NCI-H524 treated with DMSO at 0.1 percent for 48 hours (cell line): ENCODE measurements around the gene LIN7C.
A peak's percentile ranks its signal among the peaks of the same experiment; 100 is the strongest.

Experiments
- DNase-seq: peaks from one replicate; lab custom pipeline; 2025; lab: John Stamatoyannopoulos, UW

The LIN7C gene

GRCh38 chr11:27507557-27508322, 1.2 kb upstream of the LIN7C start:
- no peak for DNase-seq

- no peak for DNase-seq
Observed at GRCh38 chr11:27505781-27506180, 788 bp downstream of the LIN7C start.

DNA sequence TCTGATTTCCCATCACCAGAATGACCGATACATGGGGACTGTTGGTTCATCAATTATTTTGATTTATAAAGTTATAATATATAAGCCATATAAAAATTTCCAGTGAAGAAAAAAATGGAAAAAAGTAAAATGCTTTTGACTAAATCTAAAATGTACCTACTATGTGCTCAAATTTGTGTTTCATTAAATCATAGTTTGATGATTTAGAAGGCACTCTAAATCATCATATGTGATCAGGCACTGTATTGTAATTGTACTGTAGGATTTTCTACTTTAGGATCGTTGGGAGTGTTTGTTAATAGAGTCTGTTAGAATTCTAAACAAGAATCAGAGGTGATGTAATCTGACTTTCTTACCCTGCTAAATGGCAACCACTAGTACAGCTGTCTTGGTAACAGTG, 2.4 kb downstream of the LIN7C start:
- DNase-seq = no peak

- no peak for DNase-seq
Observed at GRCh38 chr11:27501100-27501499, 5.5 kb downstream of the LIN7C start.

GRCh38 chr11:27497911-27498310, 8.7 kb downstream of the LIN7C start:
- DNase-seq = no peak

DNA sequence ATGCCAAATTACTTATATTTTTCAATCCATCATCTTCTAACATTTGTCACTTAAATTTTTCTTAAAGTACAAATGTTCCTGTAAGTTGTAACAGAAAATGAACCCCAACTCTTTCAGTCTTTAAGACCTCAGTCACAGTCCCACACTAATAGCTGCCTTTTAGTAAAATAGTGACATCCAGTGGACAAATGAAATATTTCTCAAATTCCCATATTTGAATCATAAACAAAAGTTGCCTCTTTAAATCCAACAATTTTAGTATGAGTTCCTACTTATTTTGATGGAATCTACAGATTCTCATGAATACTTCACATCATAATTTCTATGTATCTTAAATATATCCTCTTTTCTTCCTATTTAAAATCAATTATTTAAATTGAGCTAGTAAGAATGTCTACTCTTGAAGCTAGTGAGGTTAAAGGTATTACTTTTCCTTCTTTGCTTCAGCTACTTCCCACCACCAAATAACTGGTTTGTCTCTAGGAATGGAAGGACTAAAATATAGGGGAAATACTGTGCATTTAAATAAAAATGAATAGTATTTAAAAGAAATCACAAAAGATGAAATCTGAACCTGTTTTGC, 9.2 kb downstream of the LIN7C start:
- no peak for DNase-seq

DNA sequence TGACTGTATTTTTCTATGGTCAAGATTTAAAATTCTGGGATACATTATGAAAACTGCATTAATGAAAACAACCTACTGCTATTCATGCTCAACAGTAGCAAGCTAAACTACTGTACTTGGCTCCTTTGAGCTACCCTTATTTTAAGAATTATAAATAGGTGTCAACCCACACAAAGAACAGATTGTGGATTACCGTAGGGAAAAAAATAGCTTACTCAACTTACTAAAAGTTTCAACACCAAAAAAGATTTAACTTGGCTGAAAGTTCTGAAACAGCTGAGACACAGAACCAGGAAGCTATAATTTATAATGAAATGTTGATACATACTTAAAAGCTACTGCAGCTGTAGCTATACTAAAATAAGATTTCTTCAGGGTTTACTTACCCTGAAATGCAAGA, 10.1 kb downstream of the LIN7C start:
- no peak for DNase-seq

- DNase-seq = no peak
Observed at GRCh38 chr11:27495710-27496300, 10.8 kb downstream of the LIN7C start.

DNA sequence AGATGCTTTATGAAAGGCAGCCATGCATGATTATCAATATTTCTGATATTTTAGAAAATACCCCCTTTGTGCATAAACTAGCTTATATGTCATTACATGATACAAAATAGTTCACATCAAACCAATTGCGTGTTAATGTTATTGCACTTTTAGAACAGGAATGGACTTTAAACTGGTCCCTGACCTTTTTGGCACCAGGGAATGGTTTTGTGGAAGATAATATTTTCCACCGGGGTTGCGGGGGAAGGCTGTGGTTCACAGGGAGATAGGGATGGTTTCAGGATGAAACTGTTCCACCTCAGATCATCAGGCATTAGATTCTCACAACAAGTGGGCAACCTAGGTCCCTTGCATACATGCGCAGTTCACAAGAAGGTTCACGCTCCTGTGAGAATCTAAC, 17.5 kb downstream of the LIN7C start:
- DNase-seq = no peak

GRCh38 chr11:27487706-27488105, 18.9 kb downstream of the LIN7C start:
- no peak for DNase-seq

GRCh38 chr11:27485930-27486773, 20.4 kb downstream of the LIN7C start:
- no peak for DNase-seq

DNA sequence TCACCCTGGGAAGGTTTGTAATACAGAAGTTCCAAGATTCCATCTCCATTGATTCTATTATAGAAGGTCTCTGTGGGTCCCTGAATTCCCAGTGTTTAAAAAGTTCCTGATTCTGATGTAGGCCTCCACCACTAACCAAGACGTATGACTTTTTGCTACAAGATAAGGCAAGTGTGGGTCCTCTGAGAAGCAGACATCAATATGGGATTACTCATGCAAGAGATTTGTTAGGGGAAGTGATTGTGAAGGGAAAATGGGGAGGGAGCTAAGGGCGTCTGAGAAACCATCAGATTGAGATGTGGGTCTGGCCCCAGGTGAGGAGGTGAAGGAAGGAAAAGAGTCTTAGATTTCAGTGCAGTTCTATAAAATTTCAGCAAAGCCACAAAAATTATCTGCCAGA, 23.8 kb downstream of the LIN7C start:
- DNase-seq = no peak

DNA sequence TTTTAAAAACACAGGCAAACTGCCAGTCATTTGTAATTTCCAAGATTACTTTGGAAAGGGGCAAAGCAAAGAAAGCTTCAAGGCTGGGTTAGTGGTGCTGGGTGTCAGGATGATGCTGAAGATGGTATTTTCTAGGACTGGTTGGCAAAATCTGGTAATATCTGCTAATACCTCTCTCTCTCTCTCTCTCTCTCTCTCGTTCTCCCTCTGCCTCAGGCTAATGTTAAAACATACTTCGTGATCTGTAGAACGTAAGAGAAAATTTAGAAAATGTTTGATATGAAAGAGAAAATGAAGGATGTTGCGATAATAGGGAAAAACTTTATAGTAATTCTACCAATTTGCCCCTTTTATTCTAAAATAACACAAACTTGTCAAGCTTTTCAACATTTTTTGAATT, 24.6 kb downstream of the LIN7C start:
- DNase-seq = no peak

GRCh38 chr11:27477831-27478230, 28.7 kb downstream of the LIN7C start:
- DNase-seq = no peak

DNA sequence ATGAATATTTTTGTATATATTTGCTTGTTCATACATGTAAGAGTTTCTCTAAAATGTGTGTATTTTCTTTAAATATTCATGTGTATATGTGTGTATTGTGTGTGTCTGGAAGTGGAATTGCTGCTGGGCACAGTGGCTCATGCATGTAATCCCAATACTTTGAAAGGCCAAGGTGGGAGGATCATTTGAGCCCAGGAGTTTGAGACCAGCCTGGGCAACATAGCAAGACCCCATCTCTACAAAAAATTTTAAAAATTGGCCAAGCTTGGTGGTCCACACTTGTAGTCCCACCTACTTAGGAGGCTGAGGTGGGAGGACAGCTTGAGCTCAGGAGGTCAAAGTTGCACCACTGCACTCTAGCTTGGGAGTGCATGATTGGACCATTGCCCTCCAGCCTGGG, 29.3 kb downstream of the LIN7C start:
- DNase-seq = no peak

DNA sequence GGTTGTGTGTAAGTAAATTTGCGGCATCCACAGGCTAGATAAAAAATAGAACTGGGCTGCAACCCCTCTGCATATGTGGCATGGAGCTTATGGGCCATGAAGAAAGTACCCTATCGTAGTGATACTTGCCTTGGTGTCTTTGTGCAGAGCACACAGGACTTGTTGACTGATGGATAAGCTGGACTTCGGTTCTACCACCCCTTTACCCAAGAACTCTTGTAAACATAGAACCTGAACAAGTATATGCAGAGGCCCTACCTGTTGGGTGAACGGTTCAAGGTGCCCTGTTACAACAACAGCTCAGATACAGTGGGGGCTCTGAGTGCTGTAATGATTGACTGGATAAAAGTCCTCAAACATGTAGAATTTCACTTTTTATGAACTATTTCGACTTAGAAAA, 30.9 kb downstream of the LIN7C start:
- DNase-seq = no peak

DNA sequence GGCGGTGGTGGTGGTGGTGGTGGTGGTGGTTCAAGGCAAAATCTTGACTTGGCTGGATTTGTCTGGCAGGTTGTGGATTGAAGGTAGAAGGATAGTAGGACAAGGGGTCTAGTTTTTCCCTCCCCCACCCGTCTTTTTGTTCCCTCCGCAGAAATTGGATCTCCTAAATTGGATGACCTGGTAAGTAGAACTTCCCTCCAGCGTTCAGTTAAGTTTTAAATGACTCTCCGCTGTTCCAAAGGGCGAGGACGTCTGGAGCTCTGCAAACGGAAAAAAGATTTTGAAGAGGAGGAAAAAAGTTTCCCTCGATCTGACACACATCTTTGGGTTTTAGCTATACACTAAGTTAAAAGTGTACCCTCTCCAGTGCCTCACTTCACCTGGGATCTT, 33.6 kb downstream of the LIN7C start:
- DNase-seq = no peak

GRCh38 chr11:27472398-27473016, 34.1 kb downstream of the LIN7C start, which contains the start of gene LGR4:
TSS of gene LGR4 (minus strand) at chr11:27472790. CDS start at chr11:27472302, 488 bp downstream.
- DNase-seq = peak; percentile 76

- DNase-seq = no peak
Observed at GRCh38 chr11:27471589-27472397, 34.8 kb downstream of the LIN7C start.

DNA sequence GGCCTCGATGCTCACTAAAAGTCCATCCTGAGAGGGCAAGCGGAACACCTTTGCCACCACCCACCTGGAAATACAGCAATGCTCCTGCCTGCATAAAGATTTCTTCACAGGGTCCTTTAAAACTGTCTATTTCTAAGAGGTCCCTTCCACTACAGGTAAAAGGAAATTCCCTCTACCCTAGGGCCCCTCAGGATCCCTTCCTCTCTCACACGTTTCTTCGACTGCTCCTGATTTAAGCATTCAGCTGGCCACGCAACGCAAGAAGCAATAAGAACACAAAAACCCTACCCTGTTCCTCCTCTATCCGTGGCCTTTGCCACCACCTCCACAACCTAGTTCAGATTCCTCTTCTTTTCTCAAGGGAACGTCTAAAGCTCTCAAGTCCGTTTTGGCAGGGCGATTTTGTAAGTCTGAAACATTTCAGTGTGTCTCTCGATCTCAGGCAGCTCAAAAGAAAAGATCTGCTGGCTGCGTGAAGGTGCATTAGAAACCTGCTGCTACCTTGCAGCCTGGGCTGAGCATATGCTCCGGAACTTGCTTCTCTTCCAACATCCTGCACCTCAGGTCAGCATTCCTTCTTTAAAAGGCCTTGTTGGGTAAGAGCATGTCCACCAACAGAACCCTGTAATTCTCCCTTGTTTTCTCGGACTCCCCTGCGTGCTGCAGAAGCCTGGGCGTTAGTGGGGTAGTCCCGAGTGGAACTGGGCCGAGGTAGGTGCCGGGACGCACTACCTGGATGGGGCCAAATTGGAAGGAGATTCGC, 35.6 kb downstream of the LIN7C start:
- DNase-seq = no peak
